T-cell (primary cell): Measurements from ENCODE around the gene OR52E2. TPM values are rescaled to one million over a fixed set of nuclear protein-coding genes. Genes with fewer than 3 reads are reported as not detected.

Source experiments
- ATAC-seq, 4 experiments: fragments of 200-7000 bp in 3 of 4; fragments of 150-1000 bp in 1 of 4; cut with Tn5 transposase; replicated peaks in 1 of 4; 1 replicate in 3 of 4; 2 replicates in 1 of 4; pipeline ENCODE4 v1.10.0; 2021; ENCODE audit warnings: moderate library complexity in 3 of 4, mild to moderate bottlenecking in 2 of 4, moderate number of reproducible peaks in 1 of 4
- CTCF ChIA-PET, 2 donors: fragments of 300-600 bp; sonication (Branson Sonifier 250); formaldehyde crosslinking; loops; one replicate each; lab custom pipeline; 2022; ENCODE audit warnings: antibody characterized with exemption in 2 of 2; lab: Charles Lee
- POLR2A ChIA-PET, 2 donors: fragments of 300-600 bp; sonication (Branson Sonifier 250); formaldehyde crosslinking; loops; one replicate each; lab custom pipeline; 2022; ENCODE audit warnings: antibody characterized with exemption in 2 of 2; lab: Charles Lee
- DNase-seq, 35 experiments: peaks; one replicate each; pipeline versions ENCODE4 v3.0.0 to v3.0.0-alpha.2; 2013 to 2023
- H3K27ac ChIP-seq: one replicate; pipeline ENCODE4 v1.5.1; 2013; ENCODE audit warnings: low read length
- H3K27me3 ChIP-seq, 2 experiments: replicated peaks in 1 of 2; 1 replicate in 1 of 2; 2 replicates in 1 of 2; pipeline versions ENCODE4 v1.6.1 to v1.7.0; 2013; ENCODE audit warnings: low read length in 1 of 2, mixed read lengths in 1 of 2; ENCODE audit not compliant: control insufficient read depth in 2 of 2, insufficient read depth in 2 of 2; ENCODE audit errors: extremely low read depth in 1 of 2
- H3K36me3 ChIP-seq, 2 donors: 1 replicate in 1 of 2; 2 replicates in 1 of 2; pipeline versions ENCODE4 v1.6.1 to v1.7.0; 2013; ENCODE audit warnings: low read length in 1 of 2; ENCODE audit not compliant: control insufficient read depth in 2 of 2, insufficient read depth in 1 of 2; ENCODE audit errors: extremely low read depth in 1 of 2
- H3K4me1 ChIP-seq, 2 experiments: 1 replicate in 1 of 2; 2 replicates in 1 of 2; pipeline versions ENCODE4 v1.6.1 to v1.7.0; 2013; ENCODE audit warnings: low read length in 2 of 2, mixed read lengths in 1 of 2; ENCODE audit not compliant: insufficient read depth in 2 of 2, control insufficient read depth in 1 of 2; ENCODE audit errors: extremely low read depth in 1 of 2
- H3K4me3 ChIP-seq, 2 donors: 1 replicate in 1 of 2; 2 replicates in 1 of 2; pipeline versions ENCODE4 v1.5.1 to v1.7.0; 2013; ENCODE audit warnings: mild to moderate bottlenecking in 2 of 2, low read length in 1 of 2, moderate library complexity in 1 of 2; ENCODE audit not compliant: control insufficient read depth in 1 of 2; ENCODE audit errors: extremely low read depth in 1 of 2
- H3K9me3 ChIP-seq: 2 replicates; pipeline ENCODE4 v1.7.0; 2013
- H3K27ac Mint-ChIP-seq, 2 donors: one replicate each; pipeline ENCODE4 v1.8.0; 2020 to 2021; ENCODE audit warnings: mild to moderate bottlenecking in 2 of 2, mixed read lengths in 2 of 2
- H3K27me3 Mint-ChIP-seq, 2 donors: one replicate each; pipeline ENCODE4 v1.8.0; 2021 to 2022; ENCODE audit warnings: mixed read lengths in 2 of 2
- H3K36me3 Mint-ChIP-seq: one replicate; pipeline ENCODE4 v1.8.0; 2021; ENCODE audit warnings: mixed read lengths
- H3K4me1 Mint-ChIP-seq, 3 donors: one replicate each; pipeline ENCODE4 v1.8.0; 2020 to 2022; ENCODE audit warnings: mixed read lengths in 3 of 3, mild to moderate bottlenecking in 1 of 3
- H3K4me3 Mint-ChIP-seq, 3 donors: one replicate each; pipeline ENCODE4 v1.8.0; 2020 to 2022; ENCODE audit warnings: mild to moderate bottlenecking in 3 of 3, mixed read lengths in 3 of 3, moderate library complexity in 3 of 3
- H3K9me3 Mint-ChIP-seq, 3 donors: one replicate each; pipeline ENCODE4 v1.8.0; 2020 to 2022; ENCODE audit warnings: mixed read lengths in 3 of 3
- WGBS: methylation state at CpG from one replicate; pipeline ENCODE4 v1.1.5; 2013; ENCODE audit warnings: missing lambda C conversion rate; ENCODE audit not compliant: insufficient coverage; 5-methylcytosine and 5-hydroxymethylcytosine counted together
- total RNA-seq, 35 experiments: library from RNA in 6 of 35; stranded (reverse) in 6 of 35; fragments of 120-200 nt in 1 of 35; gene quantifications; one replicate each; pipeline versions ENCODE4 v1.2.1 to v1.2.4 and lab custom pipeline; 2013 to 2026

The OR52E2 gene
- total RNA-seq, 5 donors from 2014 or later (not counting 1 experiment from before 2014, with no cell fraction given), result not detected

GRCh38 chr11:5037926-5038325 lies 21.5 kb downstream of the OR52E2 start:
- ChIA-PET POLR2A (no interaction called here), CTCF (no interaction called here)
- Mint-ChIP-seq H3K27me3 (no peaks in the 10 kb centered on the region), H3K9me3 (peaks cover 0 to 5% (median 0%) of the 10 kb centered on the region in 3 donors), H3K27ac (no peak overlapping the region), H3K4me1 (no peaks in the 10 kb centered on the region), H3K4me3 (no peak overlapping the region), H3K36me3 (no peaks in the 10 kb centered on the region)
- Histone ChIP-seq H3K4me3 (no peak overlapping the region), H3K4me1 (no peaks in the 10 kb centered on the region), H3K27ac (no peak overlapping the region), H3K9me3 (no peaks in the 10 kb centered on the region), H3K27me3 (no peaks in the 10 kb centered on the region), H3K36me3 (no peaks in the 10 kb centered on the region)
- no peak for ATAC-seq
- 67% methylated on average over 1 of the region's 2 CpGs for WGBS
- DNase-seq, result no peak

- H3K36me3 Mint-ChIP-seq, result no peaks in the 10 kb centered on the region
- Histone ChIP-seq H3K27ac (no peak overlapping the region), H3K4me1 (no peaks in the 10 kb centered on the region), H3K27me3 (no peaks in the 10 kb centered on the region), H3K4me3 (no peak overlapping the region), H3K9me3 (no peaks in the 10 kb centered on the region), H3K36me3 (no peaks in the 10 kb centered on the region)
- no peak overlapping the region for H3K27ac Mint-ChIP-seq
- WGBS, result 85% methylated on average over 2 of the region's 2 CpGs
- POLR2A ChIA-PET, result no interaction called here
- H3K4me1 Mint-ChIP-seq, result no peaks in the 10 kb centered on the region
- H3K9me3 Mint-ChIP-seq, result peaks cover 0 to 5% (median 0%) of the 10 kb centered on the region in 3 donors
- H3K27me3 Mint-ChIP-seq, result no peaks in the 10 kb centered on the region
- CTCF ChIA-PET, result no interaction called here
- no peak overlapping the region for H3K4me3 Mint-ChIP-seq
- DNase-seq (no peak), ATAC-seq (no peak)
Measured at GRCh38 chr11:5036669-5037068, 22.8 kb downstream of the OR52E2 start.

GRCh38 chr11:5021996-5022395 lies 37.4 kb downstream of the OR52E2 start:
- no peak for DNase-seq
- POLR2A ChIA-PET, result no interaction called here
- H3K36me3 ChIP-seq, result no peaks in the 10 kb centered on the region
- H3K27ac Mint-ChIP-seq, result no peak overlapping the region
- H3K27me3 ChIP-seq, result peaks cover 0 to 8% of the 10 kb centered on the region in 2 experiments
- no peak overlapping the region for H3K4me3 ChIP-seq
- H3K9me3 Mint-ChIP-seq, result peaks cover 27 to 30% (median 27%) of the 10 kb centered on the region in 3 donors
- no peak for ATAC-seq
- no peaks in the 10 kb centered on the region for H3K36me3 Mint-ChIP-seq
- no peak overlapping the region for H3K27ac ChIP-seq
- WGBS, result no CpG with 5 or more reads among the region's 2 CpGs
- no peaks in the 10 kb centered on the region for H3K4me1 ChIP-seq
- no peaks in the 10 kb centered on the region for H3K9me3 ChIP-seq
- H3K4me1 Mint-ChIP-seq, result no peaks in the 10 kb centered on the region
- no peak overlapping the region for H3K4me3 Mint-ChIP-seq
- CTCF ChIA-PET, result no interaction called here
- no peaks in the 10 kb centered on the region for H3K27me3 Mint-ChIP-seq

- Mint-ChIP-seq H3K27me3 (peaks cover 0 to 11% of the 10 kb centered on the region in 2 donors), H3K9me3 (peaks cover 0 to 7% (median 0%) of the 10 kb centered on the region in 3 donors), H3K27ac (no peak overlapping the region), H3K4me1 (no peaks in the 10 kb centered on the region), H3K4me3 (no peak overlapping the region), H3K36me3 (no peaks in the 10 kb centered on the region)
- DNase-seq, result no peak
- H3K27me3 ChIP-seq, result no peaks in the 10 kb centered on the region
- H3K36me3 ChIP-seq, result no peaks in the 10 kb centered on the region
- H3K4me3 ChIP-seq, result no peak overlapping the region
- ChIA-PET CTCF (no interaction called here), POLR2A (no interaction called here)
- no peak overlapping the region for H3K27ac ChIP-seq
- 60% methylated on average over 1 of the region's 1 CpG for WGBS
- no peak for ATAC-seq
- H3K4me1 ChIP-seq, result no peaks in the 10 kb centered on the region
- H3K9me3 ChIP-seq, result no peaks in the 10 kb centered on the region
Measured at GRCh38 chr11:5013012-5013411, 46.4 kb downstream of the OR52E2 start.

- Mint-ChIP-seq H3K9me3 (peaks cover 0 to 7% (median 0%) of the 10 kb centered on the region in 3 donors), H3K4me1 (no peaks in the 10 kb centered on the region), H3K36me3 (no peaks in the 10 kb centered on the region), H3K4me3 (no peak overlapping the region), H3K27ac (no peak overlapping the region), H3K27me3 (peaks cover 0 to 15% of the 10 kb centered on the region in 2 donors)
- Histone ChIP-seq H3K27me3 (peaks cover 0 to 2% of the 10 kb centered on the region in 2 experiments), H3K9me3 (no peaks in the 10 kb centered on the region), H3K27ac (no peak overlapping the region), H3K36me3 (no peaks in the 10 kb centered on the region), H3K4me3 (no peak overlapping the region), H3K4me1 (no peaks in the 10 kb centered on the region)
- no peak for ATAC-seq
- WGBS, result 70% methylated on average over 2 of the region's 8 CpGs
- POLR2A ChIA-PET, result no interaction called here
- CTCF ChIA-PET, result no interaction called here
- DNase-seq, result no peak
Measured at GRCh38 chr11:5011254-5011653, 48.2 kb downstream of the OR52E2 start.

Other genes starting within 250 kb of the OR52E2 start
- gene OR51F2, start 238.3 kb downstream of the OR52E2 start, total RNA-seq, result not detected
- not detected for gene OR51S1, start 210.4 kb downstream of the OR52E2 start, total RNA-seq
- gene OR51T1, start 177.7 kb downstream of the OR52E2 start, total RNA-seq, result not detected
- gene OR51A7, start 155.8 kb downstream of the OR52E2 start, total RNA-seq, result not detected
- not detected for gene OR51G2, start 140.3 kb downstream of the OR52E2 start, total RNA-seq
- not detected for gene OR51G1, start 135.3 kb downstream of the OR52E2 start, total RNA-seq
- gene OR51A4, start 112.0 kb downstream of the OR52E2 start, total RNA-seq, result not detected
- gene OR51A2, start 103.9 kb downstream of the OR52E2 start, total RNA-seq, result not detected
- gene OR51L1, start 64.8 kb downstream of the OR52E2 start, total RNA-seq, result not detected
- gene OR52J3, start 13.1 kb downstream of the OR52E2 start, total RNA-seq, result not detected
- gene OR52E1, start 9.9 kb upstream of the OR52E2 start, total RNA-seq, result not detected
- not detected for gene OR52A5, start 78.7 kb upstream of the OR52E2 start, total RNA-seq
- not detected for gene OR52A1, start 95.1 kb upstream of the OR52E2 start, total RNA-seq
- not detected for gene OR51V1, start 141.1 kb upstream of the OR52E2 start, total RNA-seq
- 10 to 100 TPM in 1 of 5 donors, under 1 TPM in 4; 0.59 to 11.7 (median 0.70) TPM for gene HBB, start 167.4 kb upstream of the OR52E2 start, total RNA-seq
- 1 to 10 TPM in 1 of 5 donors, under 1 TPM in 1, not detected in 3; 0.72 to 1.9 TPM for gene HBD, start 174.9 kb upstream of the OR52E2 start, total RNA-seq
- 1 to 10 TPM in 3 of 5 donors, not detected in 2; 1.8 to 6.4 (median 3.3) TPM for gene HBG1, start 190.2 kb upstream of the OR52E2 start, total RNA-seq
- gene HBG2, start 195.2 kb upstream of the OR52E2 start, total RNA-seq, result 10 to 100 TPM in 1 of 5 donors, 1 to 10 TPM in 2, not detected in 2; 5.8 to 13.4 (median 8.2) TPM
- 1 to 10 TPM in 3 of 5 donors, not detected in 2; 3.1 to 3.2 (median 3.2) TPM for gene HBE1, start 210.3 kb upstream of the OR52E2 start, total RNA-seq
- gene OR51B4, start 242.3 kb upstream of the OR52E2 start, total RNA-seq, result not detected